ENCODE measurements around the gene ZNF791. TPM values are rescaled to one million over a fixed set of nuclear protein-coding genes. Genes with fewer than 3 reads are reported as not detected.

ZNF791 gene
- total RNA-seq, 4 donors from 2014 or later, result 8.6 to 19.5 (median 13.0) TPM

DNA sequence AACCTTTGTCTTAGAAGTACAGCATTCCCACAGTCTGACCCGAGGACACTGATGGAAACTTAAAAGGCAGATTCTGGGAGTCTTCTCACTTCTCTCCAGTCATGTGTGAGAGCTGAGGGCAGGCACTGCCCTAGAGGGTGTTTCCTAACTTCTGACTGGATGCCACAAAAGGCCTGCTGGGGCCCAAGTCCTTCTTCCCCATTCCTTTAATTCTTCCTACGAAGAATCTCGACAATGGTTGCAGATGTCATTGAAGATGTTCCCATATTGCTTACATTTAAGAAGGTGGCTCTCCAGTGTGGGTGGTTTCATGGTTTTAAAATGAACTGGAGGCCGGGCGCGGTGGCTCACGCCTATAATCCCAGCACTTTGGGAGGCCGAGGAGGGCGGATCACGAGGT lies 32.1 kb upstream of the ZNF791 start:
- 95 to 97% methylated on average over 3 of the region's 10 CpGs for WGBS, 2 donors
- TF ChIP-seq, protein P1, sequence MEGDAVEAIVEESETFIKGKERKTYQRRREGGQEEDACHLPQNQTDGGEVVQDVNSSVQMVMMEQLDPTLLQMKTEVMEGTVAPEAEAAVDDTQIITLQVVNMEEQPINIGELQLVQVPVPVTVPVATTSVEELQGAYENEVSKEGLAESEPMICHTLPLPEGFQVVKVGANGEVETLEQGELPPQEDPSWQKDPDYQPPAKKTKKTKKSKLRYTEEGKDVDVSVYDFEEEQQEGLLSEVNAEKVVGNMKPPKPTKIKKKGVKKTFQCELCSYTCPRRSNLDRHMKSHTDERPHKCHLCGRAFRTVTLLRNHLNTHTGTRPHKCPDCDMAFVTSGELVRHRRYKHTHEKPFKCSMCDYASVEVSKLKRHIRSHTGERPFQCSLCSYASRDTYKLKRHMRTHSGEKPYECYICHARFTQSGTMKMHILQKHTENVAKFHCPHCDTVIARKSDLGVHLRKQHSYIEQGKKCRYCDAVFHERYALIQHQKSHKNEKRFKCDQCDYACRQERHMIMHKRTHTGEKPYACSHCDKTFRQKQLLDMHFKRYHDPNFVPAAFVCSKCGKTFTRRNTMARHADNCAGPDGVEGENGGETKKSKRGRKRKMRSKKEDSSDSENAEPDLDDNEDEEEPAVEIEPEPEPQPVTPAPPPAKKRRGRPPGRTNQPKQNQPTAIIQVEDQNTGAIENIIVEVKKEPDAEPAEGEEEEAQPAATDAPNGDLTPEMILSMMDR (IDR thresholded peaks at IDR 0.05), result no peak
- no peak for TF ChIP-seq POLR2A (IDR thresholded peaks at IDR 0.05)
- peaks cover 0 to 60% (median 25%) of the 10 kb centered on the region in 3 donors for H3K9me3 ChIP-seq
- no peaks in the 10 kb centered on the region for H3K27me3 ChIP-seq
- no peak for DNase-seq
- H3K27ac ChIP-seq, result no peak overlapping the region
- intact Hi-C loops (cut with DNase I), result no loop called here
- H3K36me3 ChIP-seq, result peaks cover 14 to 62% (median 23%) of the 10 kb centered on the region in 3 donors
- no peaks in the 10 kb centered on the region for H3K4me1 ChIP-seq
- no peak overlapping the region for H3K4me3 ChIP-seq

DNA sequence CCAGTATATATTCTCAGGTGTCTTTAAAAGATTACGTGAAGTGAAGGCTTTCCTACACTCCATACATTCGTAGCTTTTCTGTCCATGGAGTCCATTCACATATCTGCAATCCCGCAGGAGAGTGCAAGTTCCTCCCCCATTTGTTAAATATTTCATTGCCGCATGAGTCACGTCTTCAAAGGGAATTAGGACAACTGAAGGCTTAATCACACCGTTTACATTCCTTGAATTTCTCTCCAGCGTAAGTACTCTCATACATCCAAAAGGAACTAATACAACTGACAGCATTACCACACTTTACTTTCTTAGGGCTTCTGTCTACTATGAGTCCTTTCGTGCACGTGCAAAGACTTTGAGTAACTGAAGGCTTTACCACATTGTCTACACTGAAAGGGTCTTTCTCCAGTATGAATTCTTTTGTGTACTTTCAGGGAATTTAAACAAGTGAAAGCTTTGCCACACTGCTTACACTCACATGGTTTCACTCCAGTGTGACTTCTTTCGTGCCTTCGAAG lies 30.5 kb upstream of the ZNF791 start:
- WGBS, 2 donors, result 79 to 82% methylated on average over 11 of the region's 11 CpGs

DNA sequence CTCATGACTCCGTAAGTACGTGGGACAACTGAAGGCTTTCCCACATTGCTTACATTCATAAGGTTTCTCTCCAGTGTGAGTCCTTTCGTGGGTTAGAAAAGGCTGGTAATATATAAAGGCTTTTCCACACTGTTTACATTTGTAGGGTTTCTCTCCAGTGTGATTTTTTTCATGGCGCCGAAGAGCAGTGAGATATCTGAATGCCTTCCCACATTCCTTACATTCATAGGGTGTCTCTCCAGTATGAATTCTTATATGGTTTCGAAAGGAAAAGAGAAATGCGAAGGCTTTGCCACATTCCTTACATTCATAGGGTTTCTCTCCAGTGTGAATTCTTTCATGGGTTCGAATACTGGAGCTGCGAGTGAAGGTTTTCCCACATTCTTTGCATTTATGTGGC lies 29.6 kb upstream of the ZNF791 start:
- WGBS, 2 donors, result 95 to 97% methylated on average over 9 of the region's 9 CpGs
- no peak overlapping the region for H3K27ac ChIP-seq
- no peaks in the 10 kb centered on the region for H3K27me3 ChIP-seq
- H3K9me3 ChIP-seq, result peaks cover 0 to 60% (median 25%) of the 10 kb centered on the region in 3 donors
- H3K36me3 ChIP-seq, result peaks cover 14 to 62% (median 23%) of the 10 kb centered on the region in 3 donors
- H3K4me3 ChIP-seq, result no peak overlapping the region
- no peak for DNase-seq
- intact Hi-C loops (cut with DNase I), result no loop called here
- no peaks in the 10 kb centered on the region for H3K4me1 ChIP-seq
- TF ChIP-seq, protein P1 (IDR thresholded peaks at IDR 0.05), result no peak
- TF ChIP-seq POLR2A (IDR thresholded peaks at IDR 0.05), result no peak

More for the DNA sequence above, 30.5 kb upstream of the ZNF791 start:
- Histone ChIP-seq H3K27ac (no peak overlapping the region), H3K4me3 (no peak overlapping the region), H3K4me1 (no peaks in the 10 kb centered on the region), H3K27me3 (no peaks in the 10 kb centered on the region), H3K9me3 (peaks cover 0 to 60% (median 25%) of the 10 kb centered on the region in 3 donors), H3K36me3 (peaks cover 14 to 62% (median 23%) of the 10 kb centered on the region in 3 donors)
- DNase-seq, result no peak
- TF ChIP-seq, protein P1 (IDR thresholded peaks at IDR 0.05), result no peak
- no peak for TF ChIP-seq POLR2A (IDR thresholded peaks at IDR 0.05)
- intact Hi-C loops (cut with DNase I), result no loop called here

DNA sequence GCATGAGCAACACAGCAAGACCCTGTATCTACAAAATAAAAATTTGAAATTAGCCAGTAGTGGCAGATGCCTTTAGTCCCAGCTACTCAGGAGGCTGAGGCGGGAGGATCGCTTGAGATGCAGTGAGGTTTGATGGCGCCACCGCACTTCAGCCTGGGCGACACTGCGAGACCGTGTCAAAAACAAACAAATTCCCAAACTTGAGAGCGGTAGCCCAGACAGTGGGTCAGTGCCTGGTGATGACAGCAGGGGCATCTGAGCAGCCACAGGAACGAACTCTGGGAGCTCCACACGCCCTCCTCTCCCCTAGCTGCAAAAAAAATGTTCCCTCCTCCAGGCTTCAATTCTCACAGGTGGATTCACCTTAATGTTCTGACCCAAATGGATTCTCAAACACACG lies 14.2 kb upstream of the ZNF791 start:
- intact Hi-C loops (cut with DNase I), result no loop called here
- no peak overlapping the region for H3K4me3 ChIP-seq
- TF ChIP-seq, protein P1 (IDR thresholded peaks at IDR 0.05), result no peak
- TF ChIP-seq POLR2A (IDR thresholded peaks at IDR 0.05), result no peak
- H3K4me1 ChIP-seq, result no peaks in the 10 kb centered on the region
- DNase-seq, result no peak
- H3K27ac ChIP-seq, result no peak overlapping the region
- no peaks in the 10 kb centered on the region for H3K27me3 ChIP-seq
- H3K36me3 ChIP-seq, result peaks cover 0 to 60% (median 0%) of the 10 kb centered on the region in 3 donors
- no peaks in the 10 kb centered on the region for H3K9me3 ChIP-seq
- WGBS, 2 donors, result 88 to 97% methylated on average over 9 to 11 of the region's 11 CpGs

GRCh38 chr19:12596927-12597548 lies 13.7 kb upstream of the ZNF791 start:
- no peak overlapping the region for H3K27ac ChIP-seq
- H3K4me3 ChIP-seq, result no peak overlapping the region
- no peaks in the 10 kb centered on the region for H3K4me1 ChIP-seq
- DNase-seq, result no peak
- WGBS, 2 donors, result 79 to 88% methylated on average over 10 to 22 of the region's 38 CpGs
- intact Hi-C loops (cut with DNase I), result no loop called here
- no peaks in the 10 kb centered on the region for H3K9me3 ChIP-seq
- no peaks in the 10 kb centered on the region for H3K27me3 ChIP-seq
- TF ChIP-seq POLR2A (IDR thresholded peaks at IDR 0.05), result no peak
- TF ChIP-seq, protein P1 (IDR thresholded peaks at IDR 0.05), result no peak
- peaks cover 0 to 65% (median 0%) of the 10 kb centered on the region in 3 donors for H3K36me3 ChIP-seq
